ENCODE measurements around the gene CCDC187.

CCDC187 gene

DNA sequence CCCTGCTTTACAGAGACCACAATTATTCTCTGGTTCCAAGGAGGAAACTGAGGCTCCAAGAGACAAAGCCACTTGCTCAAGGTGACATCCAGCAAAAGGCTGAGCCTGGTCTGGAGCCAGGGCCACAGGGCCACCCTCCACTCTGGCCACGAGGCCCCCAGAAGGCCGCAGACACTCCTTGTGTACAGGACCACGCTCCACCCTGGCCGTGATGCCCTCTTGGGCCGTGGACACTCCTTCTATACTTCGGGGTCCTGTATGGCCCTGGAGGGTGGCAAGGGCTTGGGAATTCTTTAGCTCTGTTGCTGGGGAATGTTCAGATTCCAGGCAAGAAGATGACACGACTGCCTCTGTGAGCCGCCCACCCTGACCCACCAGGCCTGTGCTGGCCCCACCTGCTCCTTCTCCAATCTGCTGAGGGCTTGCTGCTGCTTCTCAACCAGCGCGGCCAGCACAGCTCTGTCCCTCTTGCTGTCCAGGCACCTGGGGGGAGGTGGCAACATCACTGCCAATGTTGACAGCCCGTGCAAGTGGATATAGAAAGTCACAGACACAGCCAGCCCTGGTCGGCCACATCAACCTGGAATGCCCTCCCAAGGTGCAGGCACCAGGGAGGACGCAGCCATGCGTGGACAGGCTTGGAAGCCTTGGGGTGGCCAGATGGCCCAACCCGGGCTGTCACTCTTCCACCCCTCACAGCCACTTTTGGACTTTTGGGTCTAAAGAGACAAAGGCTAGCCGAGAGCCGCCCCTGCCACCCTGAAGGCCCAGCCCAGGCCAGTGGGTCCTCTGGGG lies 38.1 kb downstream of the CCDC187 start:
- no peak for DNase-seq

DNA sequence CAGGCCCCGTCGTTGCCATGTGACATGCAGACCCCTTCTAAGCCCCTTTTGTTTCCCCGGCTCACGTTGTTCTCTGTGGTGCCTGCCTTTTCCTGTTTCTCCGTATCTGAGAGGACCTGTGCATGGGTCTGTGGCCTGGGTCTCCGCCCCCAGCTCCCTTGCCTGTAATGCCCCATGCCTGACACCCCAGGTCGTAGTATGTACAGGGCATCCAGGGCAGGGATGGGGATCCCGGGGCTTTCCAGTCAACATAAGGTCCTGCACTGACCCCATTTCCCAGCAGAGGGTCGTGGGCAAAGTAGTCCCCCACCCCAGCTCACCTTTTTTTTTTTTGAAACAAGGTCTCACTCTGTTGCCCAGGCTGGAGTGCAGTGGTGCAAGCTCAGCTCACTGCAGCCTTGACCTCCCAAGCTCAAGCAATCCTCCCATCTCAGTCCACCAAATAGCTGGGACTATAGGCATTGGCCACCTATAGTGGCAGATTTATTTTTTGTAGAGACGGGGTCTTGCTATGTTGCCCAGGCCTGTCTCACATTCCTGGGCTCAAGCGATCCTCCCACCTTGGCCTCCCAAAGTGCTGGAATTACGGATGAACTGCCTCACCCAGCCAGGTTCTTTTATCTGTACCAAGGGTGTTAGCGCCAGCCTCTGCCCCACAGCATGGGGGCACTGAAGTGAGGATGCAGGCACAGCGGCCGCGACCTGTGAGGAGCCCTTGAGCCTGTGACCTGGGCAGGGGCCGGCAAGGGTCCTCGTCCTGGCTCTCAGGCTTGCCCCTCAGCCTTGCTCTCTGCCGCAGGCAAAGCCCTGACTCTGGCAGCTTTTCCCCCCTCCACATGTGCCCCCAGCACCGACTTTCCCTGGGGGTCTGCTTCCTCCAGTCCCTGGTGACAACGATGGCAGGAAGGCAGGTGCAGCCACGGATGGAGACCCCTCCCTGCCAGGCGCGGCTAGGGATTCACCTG lies 39.2 kb downstream of the CCDC187 start:
- no peak for DNase-seq

DNA sequence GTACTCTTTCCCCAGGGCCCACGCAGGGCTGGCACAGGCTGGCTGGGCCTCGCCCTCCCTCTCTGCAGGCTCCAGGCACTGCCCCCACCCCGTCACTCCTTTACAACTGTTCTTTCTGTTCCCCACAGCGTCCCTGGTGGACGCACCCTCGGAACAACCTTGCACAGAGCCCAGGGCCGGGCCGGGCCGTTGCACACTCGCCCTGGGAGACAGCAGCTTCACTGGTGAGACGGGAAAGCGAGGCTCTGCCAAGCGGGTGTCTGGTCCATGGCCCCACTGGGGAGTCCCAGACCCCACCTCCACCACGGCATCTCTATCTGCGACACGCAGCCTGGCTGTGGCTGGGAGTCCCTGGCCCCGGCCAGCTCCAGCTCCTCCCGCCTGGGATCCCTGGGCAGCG lies 39.9 kb downstream of the CCDC187 start:
- peak in 1 of 2 experiments; percentile 48 for DNase-seq

DNA sequence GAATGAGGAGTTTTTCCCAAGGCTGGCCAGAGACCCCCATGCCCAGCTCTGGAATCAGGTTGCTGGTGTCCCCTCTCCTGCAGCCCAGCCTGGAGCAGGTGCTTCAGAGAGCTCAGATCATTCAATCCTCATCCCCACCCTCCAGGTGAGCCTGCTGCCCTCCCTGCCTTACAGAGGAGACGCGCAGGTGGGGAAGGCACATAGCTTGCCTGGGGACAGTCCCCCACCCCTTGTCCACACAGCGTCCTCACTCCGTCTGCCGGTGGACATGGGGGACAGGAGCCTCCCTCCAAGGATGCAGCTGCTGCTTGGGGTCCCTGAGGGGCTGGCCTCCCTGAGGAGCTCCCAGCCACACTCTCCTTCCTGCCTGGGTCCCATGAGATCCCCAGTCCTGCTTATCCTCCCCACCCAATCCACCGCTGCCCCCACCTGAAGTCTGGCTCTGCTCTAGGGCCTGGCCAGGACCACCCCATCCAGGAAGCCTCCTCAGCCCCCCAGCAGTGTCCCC lies 41.2 kb downstream of the CCDC187 start:
- no peak for DNase-seq

DNA sequence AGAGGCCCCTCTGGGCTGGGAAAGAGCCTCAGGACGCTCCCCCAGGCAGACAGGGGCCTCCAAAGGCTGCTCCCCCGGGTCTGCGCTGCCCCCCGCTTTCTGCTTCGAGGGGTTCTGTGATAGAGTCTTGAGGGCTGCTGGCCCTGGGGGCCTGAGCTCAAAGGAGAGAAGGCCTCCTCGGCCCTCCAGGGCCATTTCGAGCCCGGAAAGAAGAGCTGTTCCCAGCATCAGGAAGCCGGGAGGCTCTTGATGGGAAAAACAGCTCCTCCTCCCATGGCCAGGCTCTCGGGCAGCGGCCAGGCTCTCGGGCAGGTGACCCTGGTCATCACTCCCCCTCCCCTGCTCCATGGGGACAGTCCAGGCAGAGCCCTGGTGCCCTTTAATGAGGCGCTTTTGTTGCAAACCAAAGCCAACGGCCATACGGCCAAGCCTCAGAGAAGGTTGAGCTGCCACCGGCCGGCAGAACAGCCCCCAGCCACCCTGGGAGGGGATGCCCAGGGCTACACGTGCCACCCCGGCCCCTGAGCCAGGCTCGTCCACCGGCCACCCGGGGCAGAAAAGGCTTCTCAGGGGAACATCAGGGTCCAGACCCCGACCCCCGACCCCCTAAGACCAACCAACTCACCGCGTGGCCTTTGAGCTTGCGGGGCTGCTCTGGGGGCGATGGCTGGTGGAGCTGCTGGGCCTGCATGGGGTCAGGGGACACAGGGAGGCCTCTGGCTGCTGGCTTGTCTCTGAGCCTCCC lies 42.0 kb downstream of the CCDC187 start:
- DNase-seq, result no peak

DNA sequence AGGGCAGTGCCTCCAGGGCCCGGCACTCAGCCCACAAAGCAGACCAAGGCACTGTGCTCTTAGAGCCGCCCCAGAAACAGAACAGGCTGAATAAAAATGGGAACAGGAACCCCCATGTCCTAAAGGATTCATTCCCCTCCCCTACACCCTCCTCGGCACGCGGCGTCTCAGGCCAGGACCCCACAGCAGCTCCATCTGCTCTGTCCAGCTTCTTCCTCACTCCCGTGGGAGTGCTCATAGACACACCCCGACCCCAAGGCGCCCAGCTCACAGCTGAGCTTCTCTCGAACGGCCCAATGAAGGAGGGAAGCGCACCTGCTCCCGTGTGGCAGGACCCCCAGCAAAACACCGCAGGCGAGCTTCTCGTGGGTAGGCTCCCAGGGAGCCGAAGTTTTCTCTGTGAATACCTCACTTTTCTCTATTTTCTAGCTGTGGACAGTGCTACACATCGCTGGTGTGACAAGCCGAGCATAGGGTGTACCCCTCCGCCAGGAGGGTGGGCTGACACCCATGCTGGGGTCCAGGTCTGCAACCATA lies 42.9 kb downstream of the CCDC187 start:
- no peak for DNase-seq

DNA sequence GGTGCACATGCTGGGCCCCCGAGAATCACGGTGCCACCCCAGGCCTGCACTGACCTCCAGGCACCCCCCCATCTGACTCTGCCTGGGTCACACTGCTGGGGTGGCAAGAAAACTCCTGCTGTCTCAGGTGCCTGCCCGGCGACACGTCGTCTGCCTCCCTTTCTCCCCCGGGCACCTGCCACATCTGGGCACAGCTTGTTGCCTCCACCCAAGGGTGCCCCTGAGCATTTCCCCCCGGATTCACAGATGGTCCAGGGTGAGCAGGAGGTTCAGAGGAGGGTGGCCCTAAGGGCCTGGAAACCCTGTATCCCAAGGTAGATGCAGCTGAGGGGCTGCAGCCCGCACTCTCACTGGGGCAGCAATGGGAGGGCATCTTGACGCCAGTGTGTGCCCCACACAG lies 43.4 kb downstream of the CCDC187 start:
- no peak for DNase-seq

DNA sequence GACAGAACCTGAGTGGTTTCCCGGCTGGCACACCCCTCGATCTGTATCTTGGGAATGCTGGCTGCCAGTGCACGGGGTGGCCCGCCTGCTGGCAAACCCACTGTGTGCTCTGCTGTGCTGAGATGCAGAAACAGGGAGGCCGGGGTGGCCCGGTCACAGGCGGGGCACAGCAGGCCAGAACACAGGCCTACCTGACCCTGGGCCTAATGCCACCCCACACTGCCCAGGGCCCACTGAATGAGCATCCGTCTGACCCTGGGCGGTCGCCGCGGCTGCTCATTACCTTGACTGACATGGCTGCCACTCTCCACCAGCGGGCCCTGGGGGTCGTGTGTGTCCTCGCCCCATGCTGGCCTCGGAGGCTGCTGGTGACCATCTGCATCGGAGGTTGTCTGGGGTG lies 44.1 kb downstream of the CCDC187 start:
- DNase-seq, result no peak

DNA sequence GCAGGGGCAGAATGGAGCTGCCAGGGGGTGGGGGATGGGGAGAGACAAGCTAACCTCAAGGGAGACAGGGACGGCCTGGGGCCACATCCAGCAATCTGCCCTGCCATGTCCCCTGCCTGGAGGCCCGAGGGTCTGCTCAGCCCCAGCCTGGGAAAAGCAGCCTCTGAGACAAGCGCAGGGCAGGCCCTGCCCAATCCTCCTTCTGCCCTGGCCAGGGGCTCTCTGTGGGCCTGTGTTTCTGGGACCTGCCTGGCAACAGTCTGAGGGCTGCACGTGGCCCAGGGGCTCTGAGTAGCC lies 44.4 kb downstream of the CCDC187 start:
- DNase-seq, result no peak

DNA sequence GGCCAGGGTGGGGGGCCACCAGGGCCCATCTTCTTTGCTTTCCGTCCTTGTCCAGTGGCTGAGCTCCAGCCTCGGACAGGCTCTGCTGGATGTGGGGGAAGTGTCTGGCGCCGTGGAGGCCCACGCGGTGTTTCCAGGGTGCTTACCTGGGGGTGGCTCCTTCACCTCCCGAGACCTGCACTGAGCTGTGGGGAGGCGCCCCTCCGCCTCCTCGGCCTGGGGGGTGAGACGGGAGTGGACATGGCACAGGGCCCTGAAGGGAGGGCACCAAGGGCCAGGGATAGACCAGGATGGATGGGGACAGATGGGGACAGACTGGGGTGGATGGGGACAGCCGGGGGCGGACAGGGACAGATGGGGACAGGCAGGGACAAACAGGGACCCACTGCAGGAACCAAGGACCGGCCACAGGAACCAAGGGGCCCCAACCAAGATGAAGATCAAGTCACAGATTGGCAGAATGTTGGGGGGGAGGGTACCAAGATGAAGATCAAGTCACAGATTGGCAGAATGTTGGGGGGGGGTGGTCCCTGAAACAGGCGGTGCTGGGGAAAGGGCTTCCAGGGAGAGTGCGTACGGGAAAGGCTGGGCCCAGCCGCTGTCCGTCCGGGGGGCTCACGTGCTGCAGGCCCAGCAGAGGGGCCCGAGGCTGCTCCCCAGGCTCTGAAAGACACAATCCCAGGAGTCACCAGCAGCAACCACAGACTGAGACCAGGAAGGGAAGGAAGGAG lies 44.9 kb downstream of the CCDC187 start:
- no peak for DNase-seq

DNA sequence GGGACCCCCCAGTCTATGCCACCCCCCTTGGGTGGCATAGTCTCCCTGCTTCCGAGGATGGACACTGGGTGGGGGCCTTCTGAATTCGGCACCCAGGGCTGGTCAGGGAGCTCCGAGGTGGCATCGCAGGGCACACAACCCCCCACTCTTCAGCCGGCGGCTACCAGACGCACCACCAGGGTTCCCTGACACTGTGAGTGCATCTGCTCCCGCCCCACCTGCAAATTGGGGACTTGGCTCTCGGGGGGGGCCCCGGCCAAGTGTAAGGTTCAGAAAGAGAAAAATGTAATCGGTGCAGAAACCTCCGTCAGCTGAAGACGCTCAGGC lies 45.6 kb downstream of the CCDC187 start:
- DNase-seq, result no peak

DNA sequence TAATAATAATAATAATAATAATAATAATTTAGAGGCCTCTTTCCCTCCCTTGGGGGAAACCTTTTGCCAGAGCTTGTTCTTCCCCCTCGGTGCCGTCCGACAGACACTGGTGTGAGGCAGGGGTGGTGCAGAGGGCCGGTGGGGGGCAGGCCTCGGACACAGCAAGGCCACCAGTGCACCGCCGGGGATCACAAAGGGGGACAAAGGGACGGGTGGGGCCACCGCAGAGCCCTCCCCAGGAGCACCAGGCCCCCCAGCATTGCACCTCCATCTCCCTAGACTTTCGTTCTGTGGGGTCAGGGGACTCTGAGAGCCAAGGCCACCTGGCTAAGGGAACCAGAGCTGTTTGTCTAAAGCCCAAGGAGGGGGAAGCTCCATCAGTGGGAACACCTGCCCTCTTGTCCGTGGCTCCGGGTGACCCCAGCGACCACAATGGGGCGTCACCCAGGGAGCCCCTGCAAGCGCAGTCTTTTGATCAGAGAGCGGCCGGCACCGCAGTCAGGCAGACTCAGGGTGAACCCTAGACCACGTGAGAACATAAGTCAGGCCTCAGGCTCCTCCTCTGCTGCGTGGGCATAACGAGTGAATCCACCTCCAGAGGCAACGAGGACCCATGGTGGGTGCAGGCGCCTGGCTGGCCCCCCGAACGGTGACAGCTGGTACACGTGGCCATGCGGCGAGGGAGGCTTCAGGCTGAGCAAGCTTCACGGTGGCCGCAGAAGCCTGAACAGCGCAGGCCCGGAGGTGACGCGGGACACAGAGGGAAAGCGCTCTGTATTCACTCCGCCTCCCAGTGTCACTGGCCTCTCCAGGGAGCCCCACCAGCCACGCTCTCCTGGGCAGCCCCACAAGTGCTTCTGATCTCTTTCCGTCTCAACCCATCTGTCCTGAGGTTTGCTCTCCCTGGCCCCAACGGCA lies 46.3 kb downstream of the CCDC187 start:
- no peak for DNase-seq

DNA sequence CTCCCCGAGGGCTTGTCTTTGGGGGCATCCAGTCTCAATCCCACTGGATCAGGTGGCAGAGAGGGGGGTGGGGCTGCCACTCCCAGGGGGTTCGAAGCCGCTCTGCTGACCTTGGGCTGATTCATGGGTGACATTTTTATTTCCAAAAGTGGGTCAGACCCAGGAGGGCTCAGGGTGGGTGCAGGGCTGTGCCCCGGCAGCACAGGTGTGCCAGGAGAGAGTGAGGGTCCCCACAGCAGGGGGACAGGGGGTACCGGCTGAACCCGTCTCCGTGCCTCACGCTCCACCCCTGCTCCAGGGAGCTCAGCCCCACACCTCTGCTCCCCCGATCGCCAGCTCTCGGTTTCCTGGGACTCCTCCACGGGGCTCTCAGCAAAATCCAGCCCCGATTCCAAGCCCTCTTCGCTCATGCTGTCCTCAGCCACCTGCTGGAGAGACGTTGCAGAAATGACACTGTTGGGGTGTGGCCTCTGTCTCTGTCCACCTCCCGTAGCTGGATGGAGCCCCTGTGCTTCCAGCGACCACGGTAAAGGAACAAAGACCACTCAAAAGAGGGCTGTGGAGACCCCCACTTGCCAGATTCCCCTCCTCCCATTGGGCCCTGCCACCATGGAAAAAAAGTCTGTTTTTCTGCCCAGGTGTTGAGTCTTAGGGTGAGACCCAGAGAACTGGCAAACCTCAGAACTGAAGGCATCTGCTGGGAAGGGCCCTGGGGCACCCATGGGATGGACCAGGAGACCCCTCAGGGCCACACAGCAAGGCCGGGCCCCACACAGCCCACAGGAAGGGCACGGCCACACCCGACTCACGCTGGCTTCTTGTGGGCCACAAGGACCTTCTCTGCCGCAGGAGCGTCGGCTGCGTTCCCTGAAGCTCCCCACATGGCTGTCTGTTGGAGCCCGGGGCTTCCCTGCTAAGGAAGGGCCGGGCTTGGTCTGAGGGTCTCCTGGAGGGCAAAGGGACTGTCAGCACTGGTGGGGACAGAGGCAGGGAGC lies 47.7 kb downstream of the CCDC187 start:
- peak in 1 of 2 experiments; percentile 60 for DNase-seq

DNA sequence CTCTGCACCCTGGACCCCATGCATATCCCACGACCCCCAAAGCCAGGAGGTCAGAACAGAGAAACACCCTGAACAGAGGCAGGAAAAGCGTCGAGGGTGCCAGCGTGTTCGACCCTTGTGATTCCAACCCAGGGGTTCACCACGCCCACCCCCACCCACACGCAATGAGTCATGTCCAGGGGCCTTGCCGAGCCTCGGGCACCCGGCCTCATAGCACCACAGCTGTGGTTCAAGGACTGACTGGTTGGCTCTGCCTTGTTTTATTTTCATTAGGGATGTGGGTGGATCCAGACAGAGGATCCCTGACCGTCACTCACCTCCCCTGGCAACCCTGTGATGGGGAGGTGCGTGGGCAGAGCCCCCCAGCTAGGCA lies 48.7 kb downstream of the CCDC187 start:
- DNase-seq, result no peak

DNA sequence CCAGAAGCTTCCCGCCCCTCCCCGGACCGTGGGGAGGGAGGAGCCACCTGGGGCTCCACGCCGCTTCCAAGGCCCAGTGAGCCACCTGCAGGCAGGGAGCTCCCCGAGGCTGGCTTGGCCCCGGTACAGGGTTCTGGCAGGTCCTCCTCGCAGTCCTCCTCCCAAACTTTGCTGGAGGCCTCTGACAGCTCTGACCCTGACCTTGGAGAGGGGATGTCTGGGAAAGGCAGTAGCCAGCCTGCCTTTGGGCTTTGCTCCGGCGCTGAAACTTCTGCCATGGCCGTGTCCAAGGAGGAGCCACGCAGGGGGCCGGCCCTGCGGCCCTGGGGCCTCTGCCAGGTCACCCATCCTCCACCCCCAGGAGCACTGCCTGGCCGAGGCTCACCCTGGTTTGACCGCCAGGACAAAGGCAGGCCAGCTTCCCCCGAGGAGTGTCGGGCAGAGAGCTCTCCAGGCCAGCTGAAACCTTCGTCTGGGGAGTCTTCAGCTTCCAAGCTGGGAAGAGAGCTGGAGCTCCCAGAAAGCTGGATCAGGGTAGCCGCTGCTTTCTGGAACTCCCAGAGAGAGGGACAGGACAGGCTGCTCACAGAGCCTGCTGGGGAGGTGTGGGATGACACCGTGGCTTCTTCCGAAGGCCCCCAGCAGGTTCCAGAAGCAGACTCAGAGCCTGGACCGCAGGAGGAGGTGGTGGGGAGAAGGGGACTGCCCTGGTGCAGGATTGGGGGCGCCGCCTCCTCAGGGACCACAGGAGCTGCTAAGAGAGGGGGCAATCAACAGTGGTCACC lies 49.3 kb downstream of the CCDC187 start:
- no peak for DNase-seq

DNA sequence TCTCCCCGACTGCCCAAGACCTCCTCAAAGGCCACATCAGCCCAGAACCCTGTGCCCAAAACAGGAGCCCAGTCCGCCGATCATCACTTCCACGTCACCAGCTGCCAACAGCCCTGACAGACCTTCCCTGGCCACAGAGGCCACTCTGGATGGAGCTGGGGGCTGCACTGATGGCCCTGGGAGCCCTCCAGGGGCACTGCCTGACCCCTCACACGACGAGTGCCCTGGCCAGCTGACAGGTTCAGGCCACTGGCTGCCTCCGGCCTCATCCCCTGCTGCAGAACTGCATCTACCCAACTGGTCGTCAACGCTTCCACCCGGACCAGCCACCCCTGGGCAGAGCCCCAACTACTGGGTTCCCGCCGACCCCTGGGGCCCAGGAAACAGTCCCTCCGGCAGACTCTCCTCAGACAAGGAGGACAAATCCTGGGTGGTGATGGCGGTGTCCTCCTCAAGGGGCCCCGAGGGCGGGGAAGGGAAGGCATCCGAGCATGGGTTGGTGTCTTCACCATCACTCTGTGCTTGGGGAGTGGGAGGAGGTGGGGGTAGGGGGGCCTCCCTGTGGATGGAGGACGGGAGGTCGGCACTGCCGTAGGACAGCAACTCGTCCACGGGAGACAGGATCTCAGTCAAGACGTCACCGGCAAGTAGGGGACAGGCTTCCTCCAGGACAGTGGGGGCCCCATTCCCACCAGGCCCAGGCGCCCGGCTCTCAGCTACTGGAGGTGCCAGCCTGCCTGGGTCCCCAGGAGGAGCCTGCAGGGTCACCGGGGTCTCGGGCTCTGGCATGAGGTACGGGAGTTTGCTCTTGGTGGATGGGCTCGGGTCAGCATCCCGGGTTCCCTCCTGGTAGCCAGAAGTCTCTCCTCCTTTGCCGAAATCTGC lies 50.4 kb downstream of the CCDC187 start:
- DNase-seq, result no peak

DNA sequence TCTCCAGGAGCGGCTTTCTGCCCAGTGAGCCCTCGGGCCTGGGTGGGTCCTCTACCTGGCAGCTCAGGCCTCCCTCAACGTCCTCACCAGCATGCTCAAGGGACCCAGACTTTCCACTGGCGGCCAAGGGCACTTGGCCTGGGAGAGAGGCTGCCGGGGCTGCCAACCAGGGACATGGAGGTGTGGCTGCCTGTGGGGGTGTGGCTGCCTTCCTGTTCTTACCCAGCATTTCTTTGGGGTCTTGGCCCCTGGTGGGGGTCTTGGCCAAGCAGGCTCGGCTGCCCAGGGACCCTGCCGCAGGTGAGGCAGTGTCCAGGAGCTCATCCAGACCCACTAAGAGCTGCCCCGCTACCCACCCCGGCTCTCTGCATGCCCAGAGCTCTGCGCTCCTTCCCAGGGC lies 51.0 kb downstream of the CCDC187 start:
- no peak for DNase-seq

DNA sequence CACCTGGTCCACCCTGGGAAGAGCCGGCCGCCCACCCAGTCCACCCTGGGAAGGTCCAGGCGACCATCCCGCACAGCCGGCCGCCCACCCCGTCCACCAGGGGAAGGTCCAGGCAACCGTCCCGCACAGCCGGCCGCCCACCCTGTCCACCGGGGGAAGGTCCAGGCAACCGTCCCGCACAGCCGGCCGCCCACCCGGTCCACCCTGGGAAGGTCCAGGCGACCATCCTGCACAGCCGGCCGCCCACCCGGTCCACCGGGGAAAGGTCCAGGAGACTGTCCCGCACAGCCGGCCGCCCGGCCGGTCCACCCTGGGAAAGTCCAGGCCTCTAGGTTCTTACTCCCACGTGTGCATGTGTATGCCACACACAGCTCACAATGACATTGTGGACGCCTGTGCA lies 51.6 kb downstream of the CCDC187 start:
- no peak for DNase-seq
